ENCODE measurements around the gene VPS35.

The VPS35 gene

DNA sequence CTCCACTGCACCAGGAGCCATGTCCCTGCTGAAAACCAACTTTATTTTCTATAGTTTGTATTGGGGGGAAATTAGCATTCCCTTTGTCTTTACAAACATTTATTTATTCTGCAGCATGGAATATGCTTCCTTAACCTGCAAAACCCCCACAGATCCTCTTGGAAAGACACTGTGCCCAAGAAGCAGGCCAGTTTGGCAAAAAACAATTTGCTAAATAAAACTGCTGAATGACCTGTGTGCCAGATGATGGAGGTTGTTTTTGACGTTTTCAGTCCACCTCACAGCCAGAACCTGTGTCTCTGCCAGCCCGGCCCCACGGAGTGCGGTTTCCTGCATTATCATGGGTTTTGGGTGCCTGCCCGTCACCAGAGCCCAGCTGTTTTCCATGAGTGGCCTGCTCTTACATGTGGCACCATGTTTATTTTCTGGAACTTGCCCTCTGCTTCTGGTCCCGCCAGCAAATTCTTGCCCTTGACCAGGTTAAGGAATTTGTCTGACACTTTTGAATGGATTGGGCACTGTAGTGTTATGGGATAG lies 26.9 kb upstream of the VPS35 start:
- H3K4me3 ChIP-seq (ENCODE audit: low read depth, low read length) = no peak overlapping the region
- no peak for DNase-seq (ENCODE audit: low read depth, low spot score)
- CTCF ChIA-PET = no interaction called here
- no peak for TF ChIP-seq CTCF (IDR thresholded peaks at IDR 0.05; ENCODE audit: insufficient read depth, low read length, missing control alignments)
- POLR2A ChIA-PET = no interaction called here

GRCh38 chr16:46714797-46715591 lies 26.0 kb upstream of the VPS35 start:
- POLR2A ChIA-PET = no interaction called here
- no peak for TF ChIP-seq CTCF (IDR thresholded peaks at IDR 0.05; ENCODE audit: insufficient read depth, low read length, missing control alignments)
- DNase-seq (ENCODE audit: low read depth, low spot score) = no peak
- no peak overlapping the region for H3K4me3 ChIP-seq (ENCODE audit: low read depth, low read length)
- CTCF ChIA-PET = no interaction called here

DNA sequence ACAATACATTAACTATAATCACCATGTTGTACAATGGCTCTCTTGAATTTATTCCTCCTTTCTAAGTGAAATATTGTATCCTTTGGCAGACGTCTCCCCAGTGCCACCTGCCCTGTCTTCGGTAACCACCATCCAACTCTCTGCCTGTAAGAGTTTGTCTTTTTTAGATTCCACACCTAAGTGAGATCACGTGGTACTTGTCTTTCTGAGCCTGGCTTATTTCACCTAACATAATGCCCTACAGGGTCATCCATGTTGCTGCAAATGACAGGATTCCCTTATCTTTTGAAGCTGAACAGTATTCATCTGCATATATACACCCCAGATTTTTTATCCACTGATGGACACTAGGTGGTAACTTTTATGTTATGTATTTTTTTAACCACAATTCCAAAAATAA lies 24.7 kb upstream of the VPS35 start:
- POLR2A ChIA-PET = no interaction called here
- CTCF ChIA-PET = interaction anchor here (0.7 kb wide), 1 partner anchor 17 kb away, joined by 3 read pairs; no protein-coding TSS in a partner anchor
- TF ChIP-seq CTCF (IDR thresholded peaks at IDR 0.05; ENCODE audit: insufficient read depth, low read length, missing control alignments) = no peak
- DNase-seq (ENCODE audit: low read depth, low spot score) = no peak
- no peak overlapping the region for H3K4me3 ChIP-seq (ENCODE audit: low read depth, low read length)

DNA sequence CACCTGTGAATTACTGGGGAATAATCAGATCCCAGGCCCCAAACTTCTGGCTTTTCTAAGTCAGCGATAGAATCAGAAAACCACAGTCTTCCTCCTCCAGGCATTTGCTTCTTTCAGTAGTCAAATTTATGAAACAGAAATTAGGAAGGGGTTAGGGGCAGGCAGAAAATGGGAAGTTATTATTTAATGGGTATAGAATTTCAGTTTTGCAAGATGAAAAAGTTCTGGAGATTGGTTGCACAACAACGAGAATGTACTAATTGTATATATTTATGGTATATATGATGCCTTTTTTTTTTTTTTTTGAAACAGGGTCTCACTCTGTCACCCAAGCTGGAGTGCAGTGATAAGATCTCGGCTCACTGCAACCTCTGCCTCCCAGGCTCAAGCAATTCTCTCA lies 23.9 kb upstream of the VPS35 start:
- TF ChIP-seq CTCF (IDR thresholded peaks at IDR 0.05; ENCODE audit: insufficient read depth, low read length, missing control alignments) = no peak
- no peak overlapping the region for H3K4me3 ChIP-seq (ENCODE audit: low read depth, low read length)
- ChIA-PET POLR2A (no interaction called here), CTCF (interaction anchor here (0.7 kb wide), 1 partner anchor 16 kb away, joined by 3 read pairs; no protein-coding TSS in a partner anchor)
- DNase-seq (ENCODE audit: low read depth, low spot score) = no peak

GRCh38 chr16:46711106-46712058 lies 22.4 kb upstream of the VPS35 start:
- ChIA-PET CTCF (interaction anchor here (0.8 kb wide), 1 partner anchor 90 kb away, joined by 3 read pairs; no protein-coding TSS in a partner anchor), POLR2A (interaction anchor here (0.7 kb wide), 1 partner anchor 154 kb away, joined by 3 read pairs; no protein-coding TSS in a partner anchor)
- H3K4me3 ChIP-seq (ENCODE audit: low read depth, low read length) = no peak overlapping the region
- DNase-seq (ENCODE audit: low read depth, low spot score) = no peak
- TF ChIP-seq CTCF (IDR thresholded peaks at IDR 0.05; ENCODE audit: insufficient read depth, low read length, missing control alignments) = no peak

All from AG04449 (cell line).